Kidney epithelial cell (primary cell): ENCODE measurements around the gene SART1. TPM values are rescaled to one million over a fixed set of nuclear protein-coding genes. Genes with fewer than 3 reads are reported as not detected.

Source experiments
- DNase-seq: peaks from one replicate; pipeline ENCODE4 v3.0.0-alpha.2; 2010; ENCODE audit warnings: low read depth
- H3K27me3 ChIP-seq: 2 replicates; pipeline ENCODE4 v1.6.0; 2011; ENCODE audit warnings: low read length; ENCODE audit not compliant: control insufficient read depth, insufficient read depth
- H3K36me3 ChIP-seq: 2 replicates; pipeline ENCODE4 v1.5.1; 2011; ENCODE audit warnings: low read length; ENCODE audit not compliant: control insufficient read depth, insufficient read depth
- H3K4me3 ChIP-seq: 2 replicates; pipeline ENCODE4 v1.5.1; 2011; ENCODE audit warnings: low read depth, mild to moderate bottlenecking, control low read depth, low read length
- CTCF ChIP-seq: IDR thresholded peaks from 2 replicates; pipeline ENCODE4 v1.5.1; 2011; ENCODE audit warnings: mild to moderate bottlenecking, moderate library complexity, low read length, control low read depth, inconsistent platforms; ENCODE audit not compliant: insufficient read depth, poor library complexity, severe bottlenecking
- total RNA-seq: library from RNA; depleted of rRNA; stranded (reverse); fragments of >200 nt; gene quantifications from 2 replicates; pipeline ENCODE4 v1.2.3, GENCODE V29; 2015

The SART1 gene
- total RNA-seq, 1 donor from 2014 or later, result 32.6 TPM

- no peak for TF ChIP-seq CTCF
- no peak for DNase-seq
Observed at GRCh38 chr11:65973439-65974110, 12.0 kb downstream of the SART1 start.

GRCh38 chr11:65975771-65976170, 14.2 kb downstream of the SART1 start:
- no peak for DNase-seq
- Histone ChIP-seq H3K27me3 (no peaks in the 10 kb centered on the region), H3K36me3 (peaks cover 1% of the 10 kb centered on the region), H3K4me3 (no peak overlapping the region)
- no peak for TF ChIP-seq CTCF

More at GRCh38 chr11:65973439-65974110, 12.0 kb downstream of the SART1 start:
- no peak overlapping the region for H3K4me3 ChIP-seq
- H3K27me3 ChIP-seq, result no peaks in the 10 kb centered on the region
- no peaks in the 10 kb centered on the region for H3K36me3 ChIP-seq

DNA sequence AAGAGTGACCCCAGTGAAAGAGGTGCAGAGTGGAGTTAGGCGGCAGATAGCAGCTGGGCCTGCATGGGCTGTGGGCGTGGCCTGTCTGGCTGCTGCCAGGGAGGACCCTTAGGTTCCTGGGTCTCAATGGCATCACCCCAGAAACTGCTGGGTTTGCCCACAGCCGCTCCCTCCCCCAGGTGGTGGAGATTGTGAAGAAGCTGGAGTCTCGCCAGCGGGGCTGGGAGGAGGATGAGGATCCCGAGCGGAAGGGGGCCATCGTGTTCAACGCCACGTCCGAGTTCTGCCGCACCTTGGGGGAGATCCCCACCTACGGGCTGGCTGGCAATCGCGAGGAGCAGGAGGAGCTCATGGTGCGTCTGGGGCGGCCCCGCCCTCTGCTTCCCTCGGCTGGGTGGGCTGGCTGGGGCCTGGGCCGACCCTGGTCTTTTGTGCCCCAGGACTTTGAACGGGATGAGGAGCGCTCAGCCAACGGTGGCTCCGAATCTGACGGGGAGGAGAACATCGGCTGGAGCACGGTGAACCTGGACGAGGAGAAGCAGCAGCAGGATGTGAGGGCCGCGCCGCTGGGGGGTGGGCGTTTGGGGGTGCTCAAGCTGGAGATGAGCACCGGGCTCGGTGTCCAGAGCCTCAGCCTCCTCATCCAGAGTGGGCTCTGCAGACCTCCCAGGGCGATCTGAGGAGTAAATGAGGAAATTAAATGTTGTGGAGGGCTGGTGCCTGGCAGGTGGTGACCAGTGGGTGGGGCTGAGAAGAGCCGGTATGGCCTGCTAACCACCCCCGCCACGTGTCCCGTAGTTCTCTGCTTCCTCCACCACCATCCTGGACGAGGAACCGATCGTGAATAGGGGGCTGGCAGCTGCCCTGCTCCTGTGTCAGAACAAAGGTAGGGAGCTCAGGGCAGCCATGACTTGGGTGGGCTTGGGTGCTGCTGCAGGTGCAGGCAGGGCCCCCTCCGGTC, 15.0 kb downstream of the SART1 start:
- TF ChIP-seq CTCF, result no peak
- no peak for DNase-seq
- H3K4me3 ChIP-seq, result no peak overlapping the region
- H3K36me3 ChIP-seq, result peaks cover 1% of the 10 kb centered on the region
- no peaks in the 10 kb centered on the region for H3K27me3 ChIP-seq

DNA sequence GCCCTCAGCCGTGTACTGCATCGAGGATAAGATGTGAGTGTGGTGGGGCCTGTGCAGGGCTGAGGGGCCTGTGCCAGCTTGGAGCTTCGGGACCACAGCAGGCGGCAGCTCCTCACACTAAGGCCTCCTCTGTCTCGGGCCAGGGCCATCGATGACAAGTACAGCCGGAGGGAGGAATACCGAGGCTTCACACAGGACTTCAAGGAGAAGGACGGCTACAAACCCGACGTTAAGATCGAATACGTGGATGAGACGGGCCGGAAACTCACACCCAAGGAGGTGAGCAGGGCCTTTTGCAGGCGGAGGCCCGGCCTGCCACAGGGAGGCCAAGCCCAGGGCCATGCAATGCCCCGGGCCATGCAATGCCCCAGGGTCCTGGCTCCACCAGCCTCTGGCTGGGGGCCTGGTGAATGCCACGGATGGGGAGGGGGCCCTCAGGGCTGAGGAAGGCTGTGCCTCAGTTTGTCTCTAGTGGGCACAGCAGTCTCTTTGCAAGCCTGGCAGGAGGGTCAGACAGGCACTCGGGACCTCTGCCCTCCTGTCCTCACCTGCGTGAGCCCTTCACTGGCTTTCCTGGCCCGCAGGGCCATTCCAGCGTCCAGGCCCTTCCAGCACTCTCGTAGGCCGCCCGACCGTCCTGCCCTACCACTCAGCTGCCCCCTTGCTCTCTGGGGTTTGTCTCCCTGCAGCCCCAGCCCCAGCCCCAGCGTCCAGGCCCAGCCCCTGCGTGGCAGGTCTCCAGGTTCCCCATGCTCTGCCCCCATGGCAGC, 16.3 kb downstream of the SART1 start:
- Histone ChIP-seq H3K36me3 (peaks cover 1% of the 10 kb centered on the region), H3K4me3 (no peak overlapping the region), H3K27me3 (no peaks in the 10 kb centered on the region)
- DNase-seq, result no peak
- TF ChIP-seq CTCF, result no peak

DNA sequence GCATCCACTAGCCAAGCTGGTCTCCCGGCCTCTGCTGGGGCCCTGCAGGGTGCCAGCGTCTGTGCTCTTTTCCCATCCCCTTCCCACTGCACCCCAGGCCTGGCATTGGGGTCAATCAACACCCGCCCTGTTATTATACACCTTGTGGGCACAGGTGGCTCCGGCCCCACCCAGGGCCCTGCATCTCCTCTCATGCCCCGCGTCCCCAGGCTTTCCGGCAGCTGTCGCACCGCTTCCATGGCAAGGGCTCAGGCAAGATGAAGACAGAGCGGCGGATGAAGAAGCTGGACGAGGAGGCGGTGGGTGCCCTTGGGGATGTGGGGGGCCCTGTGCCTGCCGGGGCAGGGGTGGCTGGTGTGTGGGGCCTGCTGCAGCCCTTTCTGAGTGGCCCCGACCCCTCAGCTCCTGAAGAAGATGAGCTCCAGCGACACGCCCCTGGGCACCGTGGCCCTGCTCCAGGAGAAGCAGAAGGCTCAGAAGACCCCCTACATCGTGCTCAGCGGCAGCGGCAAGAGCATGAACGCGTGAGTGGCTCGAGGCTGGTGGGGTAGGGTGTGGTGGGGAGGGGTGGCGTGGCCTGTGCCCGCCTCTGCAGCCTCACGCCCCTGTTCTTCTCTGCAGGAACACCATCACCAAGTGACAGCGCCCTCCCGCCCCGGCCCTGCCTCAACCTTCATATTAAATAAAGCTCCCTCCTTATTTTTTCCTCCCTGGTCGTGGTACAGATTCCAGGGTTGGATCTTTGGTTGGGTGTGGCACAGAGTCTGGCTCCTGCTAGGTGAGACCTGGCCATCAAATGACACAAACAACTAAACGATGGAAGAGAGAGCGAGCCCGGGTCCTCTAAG, 17.1 kb downstream of the SART1 start:
- DNase-seq, result no peak
- H3K36me3 ChIP-seq, result peaks cover 1% of the 10 kb centered on the region

More for the DNA sequence above, 17.1 kb downstream of the SART1 start:
- H3K4me3 ChIP-seq, result no peak overlapping the region
- TF ChIP-seq CTCF, result no peak
- H3K27me3 ChIP-seq, result no peaks in the 10 kb centered on the region
